Thoracic aorta (tissue), 2 donors: ENCODE measurements around the gene CXorf38. TPM values are rescaled to one million over a fixed set of nuclear protein-coding genes. Genes with fewer than 3 reads are reported as not detected.

Experiments
- ATAC-seq: fragments of 150-250 bp; one replicate; pipeline ENCODE4 v1.8.0; 2017; ENCODE audit warnings: low read depth; ENCODE audit not compliant: insufficient number of reproducible peaks, low FRiP score
- DNase-seq: peaks from one replicate; pipeline ENCODE4 v3.0.0-alpha.2; 2020; ENCODE audit warnings: low spot score
- H3K27ac ChIP-seq, 2 donors: fragments of 200-600 bp; sonication (generic); 1 replicate in 1 of 2; 2 replicates in 1 of 2; pipeline ENCODE4 v1.5.1; 2016; ENCODE audit warnings: mild to moderate bottlenecking in 2 of 2, moderate library complexity in 2 of 2
- H3K27me3 ChIP-seq: fragments of 200-600 bp; sonication (generic); replicated peaks from 2 replicates; pipeline ENCODE4 v1.6.0; 2016; ENCODE audit warnings: mild to moderate bottlenecking; ENCODE audit not compliant: insufficient read depth
- H3K36me3 ChIP-seq: fragments of 200-600 bp; sonication (generic); one replicate; pipeline ENCODE4 v1.5.1; 2016
- H3K4me1 ChIP-seq, 2 donors: fragments of 200-600 bp; sonication (generic); 1 replicate in 1 of 2; 2 replicates in 1 of 2; pipeline versions ENCODE4 v1.5.1 to v1.6.0; 2016; ENCODE audit warnings: low read depth in 2 of 2, mild to moderate bottlenecking in 1 of 2; ENCODE audit not compliant: control insufficient read depth in 1 of 2
- H3K4me3 ChIP-seq: fragments of 200-600 bp; sonication (generic); 2 replicates; pipeline ENCODE4 v1.5.1; 2016; ENCODE audit warnings: mild to moderate bottlenecking
- H3K9me3 ChIP-seq: fragments of 200-600 bp; sonication (generic); 2 replicates; pipeline ENCODE4 v1.5.1; 2016
- total RNA-seq, 2 donors: library from RNA; depleted of rRNA; stranded (reverse); fragments of >200 nt; gene quantifications; one replicate each; pipeline versions ENCODE4 v1.1.0 to v1.2.3, GENCODE V29; 2016
- TF ChIP-seq, protein P1 (sequence below): fragments of 200-600 bp; sonication (generic); IDR thresholded peaks from one replicate; pipeline ENCODE4 v1.5.1; 2019; ENCODE audit warnings: antibody characterized with exemption

Gene CXorf38
- total RNA-seq, 2 donors from 2014 or later = 9.5 to 15.2 TPM

DNA sequence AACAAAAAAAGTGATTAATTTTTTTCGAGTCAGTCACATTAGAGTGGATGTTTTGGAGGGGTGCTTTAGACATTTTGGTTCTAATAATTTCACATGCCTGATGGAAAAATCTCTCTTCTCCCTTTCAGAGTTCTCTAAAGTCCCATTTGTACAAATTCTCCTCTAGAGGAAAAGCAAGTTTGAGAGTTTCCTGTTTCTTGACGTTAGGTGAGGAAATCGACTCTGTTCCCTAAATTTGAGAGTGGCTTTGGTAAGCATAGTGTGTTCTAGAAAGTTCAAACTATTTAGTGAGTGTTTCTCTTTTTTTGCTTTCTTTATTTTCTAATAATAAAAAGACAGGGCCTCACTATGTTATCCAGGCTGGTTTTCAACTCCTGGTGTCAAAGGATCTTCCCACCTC, 68.2 kb downstream of the CXorf38 start:
- TF ChIP-seq, protein P1, sequence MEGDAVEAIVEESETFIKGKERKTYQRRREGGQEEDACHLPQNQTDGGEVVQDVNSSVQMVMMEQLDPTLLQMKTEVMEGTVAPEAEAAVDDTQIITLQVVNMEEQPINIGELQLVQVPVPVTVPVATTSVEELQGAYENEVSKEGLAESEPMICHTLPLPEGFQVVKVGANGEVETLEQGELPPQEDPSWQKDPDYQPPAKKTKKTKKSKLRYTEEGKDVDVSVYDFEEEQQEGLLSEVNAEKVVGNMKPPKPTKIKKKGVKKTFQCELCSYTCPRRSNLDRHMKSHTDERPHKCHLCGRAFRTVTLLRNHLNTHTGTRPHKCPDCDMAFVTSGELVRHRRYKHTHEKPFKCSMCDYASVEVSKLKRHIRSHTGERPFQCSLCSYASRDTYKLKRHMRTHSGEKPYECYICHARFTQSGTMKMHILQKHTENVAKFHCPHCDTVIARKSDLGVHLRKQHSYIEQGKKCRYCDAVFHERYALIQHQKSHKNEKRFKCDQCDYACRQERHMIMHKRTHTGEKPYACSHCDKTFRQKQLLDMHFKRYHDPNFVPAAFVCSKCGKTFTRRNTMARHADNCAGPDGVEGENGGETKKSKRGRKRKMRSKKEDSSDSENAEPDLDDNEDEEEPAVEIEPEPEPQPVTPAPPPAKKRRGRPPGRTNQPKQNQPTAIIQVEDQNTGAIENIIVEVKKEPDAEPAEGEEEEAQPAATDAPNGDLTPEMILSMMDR = no peak
- no peak overlapping the region for H3K4me3 ChIP-seq
- H3K9me3 ChIP-seq = no peaks in the 10 kb centered on the region
- no peaks in the 10 kb centered on the region for H3K36me3 ChIP-seq
- ATAC-seq (no peak), DNase-seq (no peak)
- H3K4me1 ChIP-seq = peaks cover 7 to 11% of the 10 kb centered on the region in 2 donors
- no peak overlapping the region for H3K27ac ChIP-seq
- H3K27me3 ChIP-seq = no peaks in the 10 kb centered on the region

- TF ChIP-seq, protein P1 = no peak
- Histone ChIP-seq H3K4me1 (peaks cover 7 to 11% of the 10 kb centered on the region in 2 donors), H3K4me3 (no peak overlapping the region), H3K27ac (no peak overlapping the region), H3K27me3 (no peaks in the 10 kb centered on the region), H3K9me3 (no peaks in the 10 kb centered on the region), H3K36me3 (no peaks in the 10 kb centered on the region)
- no peak for ATAC-seq
- no peak for DNase-seq
These were observed 69.2 kb downstream of the CXorf38 start for GRCh38 chrX:40578039-40578695.

Other genes starting within 250 kb of the CXorf38 start
- 100 to 1,000 TPM; 126 to 176 TPM for gene ATP6AP2, start 66.6 kb downstream of the CXorf38 start, total RNA-seq
- not detected for gene MPC1L, start 24.1 kb downstream of the CXorf38 start, total RNA-seq
- 10 to 100 TPM; 25.7 to 94.1 TPM for gene MED14, start 88.0 kb upstream of the CXorf38 start, total RNA-seq